ENCODE results near the gene AFMID.

DNA sequence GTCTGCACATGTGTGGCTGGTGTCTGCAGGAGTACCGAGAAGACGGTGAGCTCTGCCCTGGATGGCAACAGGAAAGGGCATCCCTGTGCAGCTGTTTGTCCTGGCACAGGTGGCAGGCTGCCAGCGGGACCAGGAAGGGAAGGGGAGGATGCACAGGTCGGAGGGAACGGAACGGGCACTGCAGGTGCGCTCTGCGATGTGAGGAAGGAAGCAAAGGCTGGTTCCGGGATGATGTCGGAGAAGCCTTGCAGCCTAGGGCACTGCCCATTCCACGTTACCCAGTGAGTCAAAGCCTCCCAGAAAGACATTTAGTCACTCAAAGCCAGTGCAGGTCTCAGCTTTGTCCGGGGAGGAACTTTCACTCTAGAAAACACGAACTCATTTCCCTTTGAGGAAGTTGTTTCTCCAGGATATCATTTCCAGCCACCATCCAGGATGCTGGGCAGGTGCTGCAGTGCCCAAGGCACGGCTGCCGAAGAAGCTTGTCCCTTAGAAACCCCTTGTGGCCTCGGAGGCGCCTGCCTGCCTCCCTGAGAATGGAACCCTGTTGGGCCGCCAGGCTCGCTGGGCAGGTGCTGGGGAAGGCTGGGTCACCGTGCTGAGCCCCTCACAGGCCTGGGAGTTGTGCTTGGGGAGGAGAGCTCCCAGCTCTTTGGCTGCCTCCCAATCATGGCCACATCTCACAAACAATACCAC lies 39.7 kb downstream of the AFMID start:
- TF ChIP-seq CTCF (IDR thresholded peaks at IDR 0.05; ENCODE audit: control extremely low read depth in 1 of 3, insufficient read depth in 1 of 3, low read depth in 1 of 3, low read length in 3 of 3) (no peak), POLR2A (IDR thresholded peaks at IDR 0.05; ENCODE audit: control extremely low read depth in 1 of 2, low read depth in 2 of 2, low read length in 2 of 2) (no peak), SRF (IDR thresholded peaks at IDR 0.05; ENCODE audit: low read depth, low read length) (no peak), TCF12 (IDR thresholded peaks at IDR 0.05; ENCODE audit: low read depth, low read length) (no peak), SIN3A (conservative IDR thresholded peaks at IDR 0.05 in 1 of 2, IDR thresholded peaks at IDR 0.05 in 1 of 2; ENCODE audit: low read depth in 1 of 2, low read length in 2 of 2) (no peak), RXRA (IDR thresholded peaks at IDR 0.05; ENCODE audit: insufficient read depth, low read depth, low read length) (no peak), POLR2AphosphoS5 (IDR thresholded peaks at IDR 0.05; ENCODE audit: low read depth, low read length) (no peak), GABPA (IDR thresholded peaks at IDR 0.05; ENCODE audit: borderline replicate concordance, insufficient read depth, low read length) (no peak), RFX5 (IDR thresholded peaks at IDR 0.05; ENCODE audit: borderline replicate concordance, low read depth, low read length) (no peak), USF2 (IDR thresholded peaks at IDR 0.05; ENCODE audit: low read length) (no peak), ZNF274 (IDR thresholded peaks at IDR 0.05; ENCODE audit: borderline replicate concordance, extremely low read depth, low read length) (no peak), EP300 (IDR thresholded peaks at IDR 0.05; ENCODE audit: borderline replicate concordance in 1 of 2, low read depth in 2 of 2, low read length in 2 of 2) (no peak)
- TF ChIP-seq, protein P1, sequence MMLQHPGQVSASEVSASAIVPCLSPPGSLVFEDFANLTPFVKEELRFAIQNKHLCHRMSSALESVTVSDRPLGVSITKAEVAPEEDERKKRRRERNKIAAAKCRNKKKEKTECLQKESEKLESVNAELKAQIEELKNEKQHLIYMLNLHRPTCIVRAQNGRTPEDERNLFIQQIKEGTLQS (IDR thresholded peaks at IDR 0.05; ENCODE audit: insufficient read depth, low read depth, low read length): no peak

Data from H1 (cell line).